GM12872 (cell line): ENCODE data around the gene MPZL1.

Experiments used
- CTCF ChIP-seq: IDR thresholded peaks from 3 replicates; pipeline ENCODE4 v1.5.1; 2011; ENCODE audit warnings: low read depth, mild to moderate bottlenecking, low read length, moderate library complexity; ENCODE audit not compliant: insufficient read depth

Gene MPZL1

GRCh38 chr1:167776616-167777268 lies 55.0 kb downstream of the MPZL1 start:
- TF ChIP-seq CTCF: no peak

GRCh38 chr1:167777269-167777650 lies 55.5 kb downstream of the MPZL1 start:
- no peak for TF ChIP-seq CTCF

GRCh38 chr1:167781558-167781957 lies 59.8 kb downstream of the MPZL1 start:
- TF ChIP-seq CTCF: no peak

GRCh38 chr1:167782946-167783345 lies 61.2 kb downstream of the MPZL1 start:
- no peak for TF ChIP-seq CTCF

GRCh38 chr1:167784876-167785550 lies 63.2 kb downstream of the MPZL1 start:
- TF ChIP-seq CTCF: no peak

- TF ChIP-seq CTCF: no peak
Observed at GRCh38 chr1:167786502-167786901, 64.7 kb downstream of the MPZL1 start.

GRCh38 chr1:167789501-167789900 lies 67.7 kb downstream of the MPZL1 start:
- no peak for TF ChIP-seq CTCF
